DMS153 treated with DMSO at 0.1 percent for 48 hours (cell line): ENCODE results near the gene TTC28.
"Not testable (repeated sequence)": the region's sequence is repeated elsewhere in the genome, so short reads cannot be mapped to it uniquely, and the experiment has no call there.

Experiments used
- DNase-seq: peaks from one replicate; lab custom pipeline; 2025; ENCODE audit not compliant: unreplicated experiment; lab: John Stamatoyannopoulos, UW

TTC28 gene

GRCh38 chr22:28678778-28679610 is 646 bp downstream of the TTC28 start:
- DNase-seq = not testable (repeated sequence)

GRCh38 chr22:28678170-28678569 is 1.5 kb downstream of the TTC28 start:
- not testable (repeated sequence) for DNase-seq

- DNase-seq = no peak
These were observed 5.5 kb downstream of the TTC28 start for GRCh38 chr22:28674121-28674563.

GRCh38 chr22:28670756-28671155 is 8.9 kb downstream of the TTC28 start:
- DNase-seq = no peak

GRCh38 chr22:28670161-28670560 is 9.5 kb downstream of the TTC28 start:
- no peak for DNase-seq

- DNase-seq = no peak
These were observed 10.3 kb downstream of the TTC28 start for GRCh38 chr22:28669387-28669786.

- DNase-seq = not testable (repeated sequence)
These were observed 16.1 kb downstream of the TTC28 start for GRCh38 chr22:28663569-28663942.

- no peak for DNase-seq
These were observed 21.2 kb downstream of the TTC28 start for GRCh38 chr22:28658448-28658847.

- DNase-seq = no peak
These were observed 23.5 kb downstream of the TTC28 start for GRCh38 chr22:28656181-28656580.

- no peak for DNase-seq
These were observed 29.2 kb downstream of the TTC28 start for GRCh38 chr22:28650463-28650862.

GRCh38 chr22:28648792-28649191 is 30.8 kb downstream of the TTC28 start:
- DNase-seq = no peak

- DNase-seq = no peak
These were observed 32.4 kb downstream of the TTC28 start for GRCh38 chr22:28647216-28647615.

- DNase-seq = no peak
These were observed 40.3 kb downstream of the TTC28 start for GRCh38 chr22:28639321-28639720.

- DNase-seq = no peak
These were observed 42.4 kb downstream of the TTC28 start for GRCh38 chr22:28637225-28637624.

GRCh38 chr22:28630177-28630574 is 49.5 kb downstream of the TTC28 start:
- DNase-seq = no peak

GRCh38 chr22:28629420-28630176 is 50.0 kb downstream of the TTC28 start:
- no peak for DNase-seq

GRCh38 chr22:28628766-28629165 is 50.9 kb downstream of the TTC28 start:
- no peak for DNase-seq

- no peak for DNase-seq
These were observed 51.8 kb downstream of the TTC28 start for GRCh38 chr22:28627791-28628190.

- no peak for DNase-seq
These were observed 59.3 kb downstream of the TTC28 start for GRCh38 chr22:28620244-28620922.

- no peak for DNase-seq
These were observed 60.4 kb downstream of the TTC28 start for GRCh38 chr22:28619236-28619635.

GRCh38 chr22:28615423-28615822 is 64.2 kb downstream of the TTC28 start:
- DNase-seq = not testable (repeated sequence)

GRCh38 chr22:28609921-28610320 is 69.7 kb downstream of the TTC28 start:
- DNase-seq = no peak
